ENCODE results near the gene GSE1.

DNA sequence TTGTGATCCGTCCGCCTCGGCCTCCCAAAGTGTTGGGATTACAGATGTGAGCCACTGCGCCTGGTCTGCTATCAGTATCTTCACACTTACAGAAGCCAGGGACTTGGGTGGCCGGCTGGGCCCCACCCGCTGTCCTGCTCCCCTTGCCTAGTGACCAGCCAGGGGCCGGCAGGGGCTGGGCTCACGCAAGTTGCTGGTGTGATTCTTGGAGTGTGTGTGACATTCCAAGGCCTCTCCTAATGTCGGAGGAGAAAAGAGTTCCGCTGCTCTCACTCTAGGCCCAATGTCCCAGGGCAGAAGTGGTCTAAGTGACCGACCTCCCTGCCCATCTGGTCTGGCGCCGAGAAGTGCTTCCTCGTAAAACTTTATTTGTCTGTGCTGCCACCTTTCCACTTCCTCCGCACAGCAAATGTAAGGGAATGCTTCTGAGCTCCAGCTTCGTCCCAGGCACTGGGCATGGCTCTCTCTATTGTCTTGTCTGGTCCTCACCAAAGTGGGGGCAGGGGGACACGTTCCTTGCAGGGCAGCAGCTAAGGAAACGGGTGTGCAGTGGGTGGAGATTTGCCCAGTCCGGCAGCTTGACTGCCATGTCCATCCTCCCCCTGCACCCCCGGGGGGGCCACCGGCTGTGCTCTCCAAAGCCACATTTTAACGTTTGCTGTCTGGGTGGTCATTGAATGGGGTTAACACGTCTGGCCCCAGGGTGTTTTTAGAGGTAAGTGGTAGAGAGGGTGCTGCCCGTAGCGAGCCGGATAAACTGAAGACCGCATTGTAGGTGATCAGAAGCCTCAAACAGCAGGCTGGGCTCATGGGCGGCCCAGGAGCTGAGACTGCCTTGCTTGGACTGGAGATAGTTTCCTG is 7.8 kb upstream of the GSE1 start:
- TF ChIP-seq POLR2A (IDR thresholded peaks at IDR 0.05; ENCODE audit: borderline replicate concordance, extremely low read depth, insufficient read depth, insufficient read length): no peak
- TF ChIP-seq POLR2AphosphoS5 (IDR thresholded peaks at IDR 0.05; ENCODE audit: low read depth, low read length): no peak
- TF ChIP-seq EZH2 (IDR thresholded peaks at IDR 0.05): no peak
- TF ChIP-seq, protein P1, sequence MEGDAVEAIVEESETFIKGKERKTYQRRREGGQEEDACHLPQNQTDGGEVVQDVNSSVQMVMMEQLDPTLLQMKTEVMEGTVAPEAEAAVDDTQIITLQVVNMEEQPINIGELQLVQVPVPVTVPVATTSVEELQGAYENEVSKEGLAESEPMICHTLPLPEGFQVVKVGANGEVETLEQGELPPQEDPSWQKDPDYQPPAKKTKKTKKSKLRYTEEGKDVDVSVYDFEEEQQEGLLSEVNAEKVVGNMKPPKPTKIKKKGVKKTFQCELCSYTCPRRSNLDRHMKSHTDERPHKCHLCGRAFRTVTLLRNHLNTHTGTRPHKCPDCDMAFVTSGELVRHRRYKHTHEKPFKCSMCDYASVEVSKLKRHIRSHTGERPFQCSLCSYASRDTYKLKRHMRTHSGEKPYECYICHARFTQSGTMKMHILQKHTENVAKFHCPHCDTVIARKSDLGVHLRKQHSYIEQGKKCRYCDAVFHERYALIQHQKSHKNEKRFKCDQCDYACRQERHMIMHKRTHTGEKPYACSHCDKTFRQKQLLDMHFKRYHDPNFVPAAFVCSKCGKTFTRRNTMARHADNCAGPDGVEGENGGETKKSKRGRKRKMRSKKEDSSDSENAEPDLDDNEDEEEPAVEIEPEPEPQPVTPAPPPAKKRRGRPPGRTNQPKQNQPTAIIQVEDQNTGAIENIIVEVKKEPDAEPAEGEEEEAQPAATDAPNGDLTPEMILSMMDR (IDR thresholded peaks at IDR 0.05 in 2 of 3, conservative IDR thresholded peaks at IDR 0.05 in 1 of 3; ENCODE audit: borderline replicate concordance in 1 of 3, insufficient read depth in 1 of 3, low read depth in 2 of 3, low read length in 2 of 3): no peak
- no peak for TF ChIP-seq SP1 (IDR thresholded peaks at IDR 0.05; ENCODE audit: low read depth)
- no peak for TF ChIP-seq YY1 (IDR thresholded peaks at IDR 0.05; ENCODE audit: extremely low read depth, insufficient replicate concordance, low read depth, low read length)
- TF ChIP-seq EZH2phosphoT487 (IDR thresholded peaks at IDR 0.05; ENCODE audit: borderline replicate concordance): no peak
